HG03045 (cell line): ENCODE measurements around the gene HMG20A.
A peak's percentile ranks its signal among the peaks of the same experiment; 100 is the strongest.
"Not testable (repeated sequence)": the region's sequence is repeated elsewhere in the genome, so short reads cannot be mapped to it uniquely, and the experiment has no call there.

Source experiments
- ATAC-seq: cut with Tn5 transposase; IDR thresholded peaks from one replicate; pipeline ENCODE4 v1.9.1; 2021; ENCODE audit warnings: mild to moderate bottlenecking, moderate library complexity; ENCODE audit not compliant: unreplicated experiment

The HMG20A gene

GRCh38 chr15:77406173-77406759 is 14.4 kb upstream of the HMG20A start:
- not testable (repeated sequence) for ATAC-seq

- no peak for ATAC-seq
These were observed 13.8 kb upstream of the HMG20A start for GRCh38 chr15:77406846-77407245.

GRCh38 chr15:77409259-77410156 is 11.2 kb upstream of the HMG20A start:
- no peak for ATAC-seq

- ATAC-seq = not testable (repeated sequence)
These were observed 10.6 kb upstream of the HMG20A start for GRCh38 chr15:77410157-77410500.

GRCh38 chr15:77410701-77411618 is 9.7 kb upstream of the HMG20A start:
- no peak for ATAC-seq

- no peak for ATAC-seq
These were observed 9.1 kb upstream of the HMG20A start for GRCh38 chr15:77411619-77411976.

- no peak for ATAC-seq
These were observed 7.6 kb upstream of the HMG20A start for GRCh38 chr15:77412972-77413698.

- ATAC-seq = no peak
These were observed 6.9 kb upstream of the HMG20A start for GRCh38 chr15:77413699-77414349.

GRCh38 chr15:77414789-77415442 is 5.8 kb upstream of the HMG20A start:
- ATAC-seq = no peak

- no peak for ATAC-seq
These were observed 5.1 kb upstream of the HMG20A start for GRCh38 chr15:77415450-77416147.

- ATAC-seq = no peak
These were observed 4.6 kb upstream of the HMG20A start for GRCh38 chr15:77416148-77416455.

GRCh38 chr15:77416954-77417353 is 3.7 kb upstream of the HMG20A start:
- no peak for ATAC-seq

GRCh38 chr15:77417602-77418001 is 3.1 kb upstream of the HMG20A start:
- ATAC-seq = no peak

- ATAC-seq = no peak
These were observed 2.2 kb upstream of the HMG20A start for GRCh38 chr15:77418391-77418965.

- peak; percentile 41 for ATAC-seq
These were observed 1.5 kb upstream of the HMG20A start for GRCh38 chr15:77418966-77419835.

GRCh38 chr15:77419836-77420609 is 665 bp upstream of the HMG20A start, which contains the start of gene PEAK1:
Gene PEAK1, minus strand, starts transcription at chr15:77420104. Its CDS starts 238,178 bp downstream, at chr15:77181926.
- ATAC-seq = peak; percentile 92

GRCh38 chr15:77421370-77421700 is 647 bp downstream of the HMG20A start:
- no peak for ATAC-seq
